Tibial artery (tissue), 4 donors: Measurements from ENCODE around the gene CCNY.

Source experiments
- DNase-seq, 2 donors: peaks; one replicate each; pipeline ENCODE4 v3.0.0-alpha.2; 2019
- H3K27ac ChIP-seq, 2 donors: fragments of 200-600 bp; sonication (generic) in 1 of 2; 1 replicate in 1 of 2; 2 replicates in 1 of 2; pipeline ENCODE4 v1.5.1; 2018 to 2019; ENCODE audit warnings: mild to moderate bottlenecking in 1 of 2
- H3K27me3 ChIP-seq, 2 donors: fragments of 200-600 bp; sonication (generic) in 1 of 2; one replicate each; pipeline versions ENCODE4 v1.5.1 to v1.6.0; 2016 to 2019
- H3K36me3 ChIP-seq, 3 donors: fragments of 200-600 bp; sonication (generic) in 2 of 3; one replicate each; pipeline ENCODE4 v1.5.1; 2016 to 2019; ENCODE audit warnings: mild to moderate bottlenecking in 2 of 3
- H3K4me1 ChIP-seq, 4 donors: fragments of 200-600 bp; sonication (generic) in 2 of 4; 1 replicate in 3 of 4; 2 replicates in 1 of 4; pipeline ENCODE4 v1.5.1; 2016 to 2019
- H3K4me3 ChIP-seq, 2 donors: fragments of 200-600 bp; sonication (generic) in 1 of 2; 1 replicate in 1 of 2; 2 replicates in 1 of 2; pipeline ENCODE4 v1.5.1; 2018 to 2019; ENCODE audit warnings: mild to moderate bottlenecking in 2 of 2
- H3K9me3 ChIP-seq, 3 donors: fragments of 200-600 bp; sonication (generic) in 1 of 3; one replicate each; pipeline ENCODE4 v1.5.1; 2016 to 2019
- intact Hi-C: fragments of 100-400 bp; cut with DNase I; formaldehyde crosslinking; loops from one replicate; pipeline ENCODE4 v1.15.0; 2023; ENCODE audit warnings: low total_unique reads
- TF ChIP-seq, protein P1 (sequence below), 2 experiments: fragments of 200-600 bp in 1 of 2; fragments of 450-650 bp in 1 of 2; IDR thresholded peaks; one replicate each; pipeline ENCODE4 v1.5.1; 2017 to 2019; ENCODE audit warnings: antibody characterized with exemption in 2 of 2, mild to moderate bottlenecking in 1 of 2, moderate library complexity in 1 of 2

The CCNY gene

DNA sequence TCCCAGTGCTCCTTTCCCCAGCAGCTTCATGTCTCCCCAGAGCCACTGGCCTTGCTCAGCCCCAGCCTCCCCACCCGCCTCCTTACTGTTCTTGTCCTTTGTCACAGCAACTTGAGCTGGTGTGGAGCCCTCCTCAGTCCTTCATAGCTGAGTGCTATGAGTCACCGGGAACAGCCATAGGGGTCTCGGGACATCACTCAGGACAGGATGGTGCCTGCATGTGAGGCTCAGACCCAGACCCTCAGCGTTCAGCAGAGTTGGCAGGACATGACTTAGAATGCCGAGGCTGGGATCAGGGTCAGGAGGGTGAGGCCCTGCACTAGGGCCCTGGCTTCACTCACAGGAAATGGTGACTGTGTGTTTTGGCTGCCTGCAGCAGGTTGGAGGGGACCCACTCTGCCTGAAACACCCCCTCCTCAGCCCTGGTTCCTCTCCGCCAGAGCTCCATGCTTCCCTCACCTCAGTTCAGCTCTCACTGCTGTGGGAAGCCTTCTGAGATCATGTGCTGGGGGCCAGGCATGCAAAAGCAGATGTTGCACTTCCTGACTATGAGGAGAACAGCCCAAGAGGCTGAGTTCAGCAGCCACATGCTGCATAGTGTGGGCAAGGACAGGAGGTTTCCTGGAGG is 228.1 kb downstream of the CCNY start:
- Histone ChIP-seq H3K27ac (peak overlapping the region; percentile 23 to 38), H3K27me3 (no peaks in the 10 kb centered on the region), H3K4me3 (no peak overlapping the region), H3K4me1 (peaks cover 0 to 39% (median 25%) of the 10 kb centered on the region in 4 donors), H3K9me3 (no peaks in the 10 kb centered on the region), H3K36me3 (peaks cover 12 to 29% (median 28%) of the 10 kb centered on the region in 3 donors)
- TF ChIP-seq, protein P1, sequence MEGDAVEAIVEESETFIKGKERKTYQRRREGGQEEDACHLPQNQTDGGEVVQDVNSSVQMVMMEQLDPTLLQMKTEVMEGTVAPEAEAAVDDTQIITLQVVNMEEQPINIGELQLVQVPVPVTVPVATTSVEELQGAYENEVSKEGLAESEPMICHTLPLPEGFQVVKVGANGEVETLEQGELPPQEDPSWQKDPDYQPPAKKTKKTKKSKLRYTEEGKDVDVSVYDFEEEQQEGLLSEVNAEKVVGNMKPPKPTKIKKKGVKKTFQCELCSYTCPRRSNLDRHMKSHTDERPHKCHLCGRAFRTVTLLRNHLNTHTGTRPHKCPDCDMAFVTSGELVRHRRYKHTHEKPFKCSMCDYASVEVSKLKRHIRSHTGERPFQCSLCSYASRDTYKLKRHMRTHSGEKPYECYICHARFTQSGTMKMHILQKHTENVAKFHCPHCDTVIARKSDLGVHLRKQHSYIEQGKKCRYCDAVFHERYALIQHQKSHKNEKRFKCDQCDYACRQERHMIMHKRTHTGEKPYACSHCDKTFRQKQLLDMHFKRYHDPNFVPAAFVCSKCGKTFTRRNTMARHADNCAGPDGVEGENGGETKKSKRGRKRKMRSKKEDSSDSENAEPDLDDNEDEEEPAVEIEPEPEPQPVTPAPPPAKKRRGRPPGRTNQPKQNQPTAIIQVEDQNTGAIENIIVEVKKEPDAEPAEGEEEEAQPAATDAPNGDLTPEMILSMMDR (IDR thresholded peaks at IDR 0.05) = no peak
- peak in 1 of 2 donors; percentile 58 for DNase-seq
- intact Hi-C loops = loop anchor here (5.0 kb wide), 1 partner anchor 227 kb away; the partner anchor contains the start of gene CCNY

GRCh38 chr10:35565602-35566081 is 229.3 kb downstream of the CCNY start:
- peak overlapping the region in 1 of 2 donors; percentile 23 for H3K27ac ChIP-seq
- intact Hi-C loops = no loop called here

DNA sequence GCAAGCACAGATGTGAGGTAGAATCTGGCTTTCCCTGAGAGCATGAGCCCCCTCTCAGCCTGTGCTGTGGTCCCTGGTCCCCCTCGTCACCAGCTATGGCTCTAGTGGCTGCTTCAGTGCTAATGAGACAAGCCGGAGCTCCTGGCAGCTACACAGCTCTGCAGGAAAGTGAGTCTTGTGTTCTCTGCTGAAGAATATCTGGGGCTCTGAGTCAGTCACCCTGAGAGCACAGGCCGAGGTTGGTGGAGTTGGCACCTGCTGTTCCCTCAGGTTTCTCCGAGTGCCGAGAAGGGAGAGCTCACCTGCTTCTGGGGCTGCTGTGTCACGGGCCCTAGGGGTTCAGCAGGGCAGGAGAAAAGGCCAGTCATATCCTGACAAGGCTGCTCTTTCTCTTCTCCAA is 231.6 kb downstream of the CCNY start:
- Histone ChIP-seq H3K4me1 (peaks cover 0 to 38% (median 25%) of the 10 kb centered on the region in 4 donors), H3K9me3 (no peaks in the 10 kb centered on the region), H3K27ac (no peak overlapping the region), H3K36me3 (peaks cover 12 to 45% (median 33%) of the 10 kb centered on the region in 3 donors), H3K4me3 (no peak overlapping the region), H3K27me3 (no peaks in the 10 kb centered on the region)
- intact Hi-C loops = no loop called here
- no peak for DNase-seq
- TF ChIP-seq, protein P1 (IDR thresholded peaks at IDR 0.05) = no peak

More at GRCh38 chr10:35565602-35566081, 229.3 kb downstream of the CCNY start:
- Histone ChIP-seq H3K4me1 (peaks cover 0 to 39% (median 25%) of the 10 kb centered on the region in 4 donors), H3K36me3 (peaks cover 12 to 40% (median 33%) of the 10 kb centered on the region in 3 donors), H3K27me3 (no peaks in the 10 kb centered on the region), H3K4me3 (no peak overlapping the region), H3K9me3 (no peaks in the 10 kb centered on the region)
- no peak for DNase-seq
- TF ChIP-seq, protein P1 (IDR thresholded peaks at IDR 0.05) = no peak

GRCh38 chr10:35568483-35569015 is 232.2 kb downstream of the CCNY start:
- Histone ChIP-seq H3K4me3 (no peak overlapping the region), H3K36me3 (peaks cover 12 to 45% (median 37%) of the 10 kb centered on the region in 3 donors), H3K27me3 (no peaks in the 10 kb centered on the region), H3K9me3 (no peaks in the 10 kb centered on the region), H3K4me1 (peaks cover 0 to 32% (median 24%) of the 10 kb centered on the region in 4 donors), H3K27ac (no peak overlapping the region)
- intact Hi-C loops = no loop called here
- no peak for DNase-seq
- TF ChIP-seq, protein P1 (IDR thresholded peaks at IDR 0.05) = no peak

DNA sequence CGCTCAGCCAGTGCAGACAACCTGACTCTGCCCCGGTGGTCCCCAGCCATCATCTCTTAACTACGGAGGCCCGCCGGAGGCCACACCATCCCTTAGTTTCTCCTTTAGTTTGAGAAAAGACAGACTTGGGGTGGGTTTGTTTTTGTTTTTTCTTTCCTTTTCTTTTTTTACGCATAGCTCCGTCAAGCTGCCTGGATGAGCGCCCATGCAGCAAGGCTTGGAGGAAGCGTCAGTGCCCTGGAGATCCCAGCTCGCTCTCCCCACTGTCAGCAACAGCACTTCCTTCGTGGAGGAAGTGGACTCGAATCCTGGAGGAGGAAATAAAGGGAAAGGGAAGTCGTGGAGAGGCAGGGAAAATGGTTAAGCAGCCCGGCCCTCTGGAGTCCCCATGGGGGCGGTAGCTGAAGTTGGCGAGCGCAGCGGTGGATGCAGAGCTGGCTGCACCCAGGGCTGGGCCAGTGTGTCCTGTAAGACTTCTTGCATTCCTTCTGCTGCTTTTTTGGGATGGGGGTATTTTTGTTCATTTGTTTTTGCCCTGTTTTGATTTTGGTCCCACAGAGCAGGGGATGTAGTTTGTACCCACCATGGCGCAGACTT is 232.9 kb downstream of the CCNY start:
- Histone ChIP-seq H3K4me3 (no peak overlapping the region), H3K9me3 (no peaks in the 10 kb centered on the region), H3K36me3 (peaks cover 14 to 45% (median 41%) of the 10 kb centered on the region in 3 donors), H3K27me3 (no peaks in the 10 kb centered on the region), H3K27ac (no peak overlapping the region), H3K4me1 (peaks cover 0 to 25% (median 19%) of the 10 kb centered on the region in 4 donors)
- intact Hi-C loops = no loop called here
- TF ChIP-seq, protein P1 (IDR thresholded peaks at IDR 0.05) = no peak
- DNase-seq = no peak
